CD4-positive, alpha-beta T cell treated with Interleukin-4 for 4 hours (primary cell): ENCODE data around the gene CFAP77.

Source experiments
- DNase-seq: peaks from one replicate; pipeline ENCODE4 v3.0.0-alpha.2; 2020

Gene CFAP77

GRCh38 chr9:132497731-132498130 lies 87.7 kb downstream of the CFAP77 start:
- no peak for DNase-seq

- DNase-seq: no peak
Observed at GRCh38 chr9:132498531-132499210, 88.7 kb downstream of the CFAP77 start.

- DNase-seq: no peak
Observed at GRCh38 chr9:132499251-132499650, 89.2 kb downstream of the CFAP77 start.

- no peak for DNase-seq
Observed at GRCh38 chr9:132500193-132500592, 90.2 kb downstream of the CFAP77 start.

- DNase-seq: no peak
Observed at GRCh38 chr9:132502480-132502879, 92.5 kb downstream of the CFAP77 start.

GRCh38 chr9:132503116-132503515 lies 93.1 kb downstream of the CFAP77 start:
- no peak for DNase-seq

GRCh38 chr9:132504488-132504887 lies 94.5 kb downstream of the CFAP77 start:
- DNase-seq: no peak

- DNase-seq: no peak
Observed at GRCh38 chr9:132505991-132506655, 96.1 kb downstream of the CFAP77 start.

GRCh38 chr9:132506977-132507669 lies 97.1 kb downstream of the CFAP77 start:
- DNase-seq: no peak

- DNase-seq: peak; percentile 63
Observed at GRCh38 chr9:132507670-132508469, 97.9 kb downstream of the CFAP77 start.

- no peak for DNase-seq
Observed at GRCh38 chr9:132509928-132510874, 100.2 kb downstream of the CFAP77 start.

- no peak for DNase-seq
Observed at GRCh38 chr9:132511191-132511999, 101.4 kb downstream of the CFAP77 start.

- no peak for DNase-seq
Observed at GRCh38 chr9:132513416-132513815, 103.4 kb downstream of the CFAP77 start.

- DNase-seq: no peak
Observed at GRCh38 chr9:132514011-132514744, 104.2 kb downstream of the CFAP77 start.

GRCh38 chr9:132514821-132515220 lies 104.8 kb downstream of the CFAP77 start:
- no peak for DNase-seq

- no peak for DNase-seq
Observed at GRCh38 chr9:132516301-132516700, 106.3 kb downstream of the CFAP77 start.

- DNase-seq: no peak
Observed at GRCh38 chr9:132516911-132517310, 106.9 kb downstream of the CFAP77 start.

GRCh38 chr9:132517815-132518550 lies 108.0 kb downstream of the CFAP77 start:
- DNase-seq: no peak

GRCh38 chr9:132518626-132519025 lies 108.6 kb downstream of the CFAP77 start:
- DNase-seq: no peak

GRCh38 chr9:132519033-132519432 lies 109.0 kb downstream of the CFAP77 start:
- DNase-seq: no peak
